ENCODE measurements around the gene AGBL2. TPM values are rescaled to one million over a fixed set of nuclear protein-coding genes. Genes with fewer than 3 reads are reported as not detected.

Gene AGBL2
- total and polyA plus RNA-seq, 2 of the 8 experiments (the other 6 are each of a cell fraction or from before 2014, with no cell fraction given) = 2.1 to 6.5 TPM

- POLR2A ChIA-PET (ENCODE audit: partially characterized antibody) = no interaction called here
- no peak for FAIRE-seq
Measured at GRCh38 chr11:47646019-47646418, 69.2 kb downstream of the AGBL2 start.

More at GRCh38 chr11:47646019-47646418, 69.2 kb downstream of the AGBL2 start:
- Histone ChIP-seq H3K79me2 (ENCODE audit: control insufficient read depth in 1 of 2, insufficient read depth in 2 of 2, low read length in 2 of 2) (peaks cover 0 to 8% of the 10 kb centered on the region in 2 experiments; a peak in 3 of 4 replicates), H2BK5ac (ENCODE audit: low read depth, low read length) (no peak overlapping the region), H3K4me3 (ENCODE audit: extremely low read depth in 1 of 4, insufficient read depth in 2 of 4, low read depth in 3 of 4, low read length in 4 of 4) (no peak overlapping the region), H3K79me1 (ENCODE audit: low read depth, low read length) (no peaks in the 10 kb centered on the region), H2AK5ac (ENCODE audit: low read depth, low read length) (no peak overlapping the region), H2BK15ac (ENCODE audit: low read length) (no peak overlapping the region), H2BK12ac (ENCODE audit: low read depth, low read length) (no peak overlapping the region), H3K4ac (replicated peaks; ENCODE audit: insufficient read length, low read depth, low read length) (no peak overlapping the region), H2AFZ (ENCODE audit: low read length) (no peak overlapping the region), H3K27me3 (replicated peaks in 1 of 4; ENCODE audit: control insufficient read depth in 3 of 4, extremely low read depth in 1 of 4, insufficient read depth in 3 of 4, low read length in 3 of 4) (no peaks in the 10 kb centered on the region), H3K14ac (ENCODE audit: insufficient read length) (no peak overlapping the region), H2BK20ac (ENCODE audit: low read length) (no peak overlapping the region), H3K27ac (ENCODE audit: low read depth, low read length) (no peak overlapping the region), H3K36me3 (ENCODE audit: control insufficient read depth in 2 of 4, insufficient read depth in 4 of 4, low read length in 3 of 4) (no peaks in the 10 kb centered on the region), H3K4me2 (ENCODE audit: insufficient read depth in 1 of 2, low read depth in 2 of 2, low read length in 2 of 2) (no peak overlapping the region), H3K23me2 (ENCODE audit: low read depth, low read length) (0 out of 2 replicates have a peak, but pooled peaks cover 2% of the 10 kb centered on the region), H2BK120ac (replicated peaks; ENCODE audit: low read depth, low read length) (no peak overlapping the region), H4K20me1 (replicated peaks in 1 of 2; ENCODE audit: control insufficient read depth in 1 of 2, insufficient read depth in 2 of 2, low read length in 2 of 2) (no peaks in the 10 kb centered on the region), H3K9ac (replicated peaks in 1 of 4; ENCODE audit: extremely low read depth in 1 of 4, low read depth in 3 of 4, low read length in 3 of 4) (no peak overlapping the region), H4K91ac (replicated peaks; ENCODE audit: insufficient read length, low read length) (no peak overlapping the region), H4K5ac (ENCODE audit: insufficient read length, low read depth, low read length) (no peak overlapping the region), H3K56ac (replicated peaks; ENCODE audit: insufficient read length, low read depth, low read length) (no peak overlapping the region), H3K4me1 (replicated peaks in 1 of 4; ENCODE audit: control insufficient read depth in 3 of 4, insufficient read depth in 4 of 4, low read length in 3 of 4) (peaks cover 0 to 2% (median 0%) of the 10 kb centered on the region in 4 experiments; a peak in 3 of 7 replicates), H3K23ac (ENCODE audit: insufficient read length) (no peak overlapping the region), H3K9me3 (ENCODE audit: insufficient read depth in 2 of 2, low read depth in 1 of 2, low read length in 1 of 2) (no peaks in the 10 kb centered on the region), H3K18ac (ENCODE audit: extremely low read depth, low read length) (no peak overlapping the region), H4K8ac (ENCODE audit: extremely low read depth, insufficient read depth, low read length) (no peak overlapping the region)
- CTCF ChIA-PET (ENCODE audit: partially characterized antibody) = no interaction called here
- WGBS, 2 experiments (ENCODE audit: extremely low coverage in 1 of 2, insufficient coverage in 1 of 2, insufficient read length in 1 of 2, insufficient replicate concordance in 2 of 2, low coverage in 1 of 2, low lambda C conversion rate in 2 of 2, missing lambda C conversion rate in 1 of 2) = 85% methylated on average over 6 of the region's 6 CpGs; no CpG with 5 or more reads in 1 of the 2 experiments
- no peak for DNase-seq (ENCODE audit: low read depth in 1 of 2, low spot score in 2 of 2)
- no peak for TF ChIP-seq JUN (IDR thresholded peaks at IDR 0.05; ENCODE audit: low read depth, low read length)

All from H1 (cell line).